ENCODE results near the gene LNX2. TPM values are rescaled to one million over a fixed set of nuclear protein-coding genes. Genes with fewer than 3 reads are reported as not detected.

Gene LNX2
- total RNA-seq, 6 experiments from 2014 or later = 9.5 to 28.3 (median 19.6) TPM

- no peak overlapping the region for H3K4me3 ChIP-seq
- intact Hi-C loops (cut with DNase I) = no loop called here
- ATAC-seq (no peak), DNase-seq (no peak)
- TF ChIP-seq POLR2A (IDR thresholded peaks at IDR 0.05) (no peak), CTCF (IDR thresholded peaks at IDR 0.05) (no peak)
- H3K27ac ChIP-seq = no peak overlapping the region
- no peaks in the 10 kb centered on the region for H3K9me3 ChIP-seq
- peaks cover 0 to 10% (median 5%) of the 10 kb centered on the region in 4 donors for H3K4me1 ChIP-seq
- peaks cover 0 to 12% (median 0%) of the 10 kb centered on the region in 4 donors for H3K36me3 ChIP-seq
- no peaks in the 10 kb centered on the region for H3K27me3 ChIP-seq
- WGBS (ENCODE audit: insufficient coverage, low coverage, low lambda C conversion rate, missing lambda C conversion rate) = 44% methylated on average over 3 of the region's 3 CpGs
Observed at GRCh38 chr13:27665333-27665732, 45.0 kb upstream of the LNX2 start.

- Histone ChIP-seq H3K4me3 (no peak overlapping the region), H3K27ac (no peak overlapping the region), H3K4me1 (peaks cover 0 to 10% (median 5%) of the 10 kb centered on the region in 4 donors), H3K9me3 (no peaks in the 10 kb centered on the region), H3K27me3 (no peaks in the 10 kb centered on the region), H3K36me3 (peaks cover 0 to 12% (median 0%) of the 10 kb centered on the region in 4 donors)
- no peak for DNase-seq
- ATAC-seq = no peak
- 89% methylated on average over 5 of the region's 8 CpGs for WGBS (ENCODE audit: insufficient coverage, low coverage, low lambda C conversion rate, missing lambda C conversion rate)
- no peak for TF ChIP-seq CTCF (IDR thresholded peaks at IDR 0.05)
- TF ChIP-seq POLR2A (IDR thresholded peaks at IDR 0.05) = no peak
- intact Hi-C loops (cut with DNase I) = no loop called here
Observed at GRCh38 chr13:27663947-27664346, 43.6 kb upstream of the LNX2 start.

GRCh38 chr13:27662738-27663470 is 42.6 kb upstream of the LNX2 start:
- no peak for TF ChIP-seq POLR2A (IDR thresholded peaks at IDR 0.05)
- TF ChIP-seq CTCF (IDR thresholded peaks at IDR 0.05) = no peak
- Histone ChIP-seq H3K27ac (no peak overlapping the region), H3K9me3 (no peaks in the 10 kb centered on the region), H3K4me1 (peaks cover 0 to 10% (median 5%) of the 10 kb centered on the region in 4 donors), H3K36me3 (peaks cover 0 to 12% (median 0%) of the 10 kb centered on the region in 4 donors), H3K27me3 (no peaks in the 10 kb centered on the region), H3K4me3 (no peak overlapping the region)
- intact Hi-C loops (cut with DNase I) = no loop called here
- DNase-seq (no peak), ATAC-seq (peak; percentile 78 to 90 (median 86))
- WGBS (ENCODE audit: insufficient coverage, low coverage, low lambda C conversion rate, missing lambda C conversion rate) = 30% methylated on average over 2 of the region's 2 CpGs

GRCh38 chr13:27661017-27661416 is 40.7 kb upstream of the LNX2 start:
- H3K9me3 ChIP-seq = no peaks in the 10 kb centered on the region
- DNase-seq (no peak), ATAC-seq (peak in 2 of 4 donors; percentile 21 to 66)
- H3K36me3 ChIP-seq = peaks cover 0 to 5% (median 0%) of the 10 kb centered on the region in 4 donors
- H3K27ac ChIP-seq = no peak overlapping the region
- TF ChIP-seq CTCF (IDR thresholded peaks at IDR 0.05) (no peak), POLR2A (IDR thresholded peaks at IDR 0.05) (no peak)
- H3K4me1 ChIP-seq = peaks cover 0 to 14% (median 5%) of the 10 kb centered on the region in 4 donors
- intact Hi-C loops (cut with DNase I) = no loop called here
- H3K4me3 ChIP-seq = no peak overlapping the region
- no peaks in the 10 kb centered on the region for H3K27me3 ChIP-seq
